Fibroblast of villous mesenchyme (primary cell): ENCODE data around the gene PAPOLA. TPM values are rescaled to one million over a fixed set of nuclear protein-coding genes. Genes with fewer than 3 reads are reported as not detected.
"Not testable (repeated sequence)": the region's sequence is repeated elsewhere in the genome, so short reads cannot be mapped to it uniquely, and the experiment has no call there.

ENCODE experiments used
- DNase-seq: peaks from one replicate; pipeline ENCODE4 v3.0.0-alpha.2; 2010; ENCODE audit warnings: low read depth
- H3K4me3 ChIP-seq: 2 replicates; pipeline ENCODE4 v1.5.1; 2011; ENCODE audit warnings: low read depth, mild to moderate bottlenecking, low read length
- CTCF ChIP-seq: IDR thresholded peaks from 2 replicates; pipeline ENCODE4 v1.5.1; 2012; ENCODE audit warnings: low read depth, mild to moderate bottlenecking, low read length; ENCODE audit not compliant: insufficient read depth
- total RNA-seq: library from RNA; depleted of rRNA; stranded (reverse); fragments of >200 nt; gene quantifications from 2 replicates; pipeline ENCODE4 v1.2.3, GENCODE V29; 2012

PAPOLA gene
- total RNA-seq, 1 donor = 148 TPM

DNA sequence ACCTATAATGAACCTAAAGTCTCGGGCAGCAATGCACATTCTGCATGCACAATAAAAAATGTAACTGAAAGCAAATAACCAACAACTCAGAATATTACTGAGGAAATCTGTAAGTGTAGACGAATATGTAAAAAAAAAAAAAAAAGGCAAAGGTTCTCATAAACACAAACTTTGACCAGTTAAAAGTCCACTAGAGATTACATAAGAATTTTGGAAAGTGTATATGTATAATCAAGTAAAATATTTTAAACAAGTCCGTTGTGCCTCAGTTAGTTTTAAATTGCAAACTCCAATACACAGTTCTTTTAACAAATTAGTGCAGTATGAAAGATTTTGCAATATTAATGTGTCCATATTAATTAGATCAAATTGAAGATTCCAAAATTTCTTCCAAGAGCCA, 35.3 kb upstream of the PAPOLA start:
- no peak for DNase-seq
- no peak overlapping the region for H3K4me3 ChIP-seq
- TF ChIP-seq CTCF = no peak

DNA sequence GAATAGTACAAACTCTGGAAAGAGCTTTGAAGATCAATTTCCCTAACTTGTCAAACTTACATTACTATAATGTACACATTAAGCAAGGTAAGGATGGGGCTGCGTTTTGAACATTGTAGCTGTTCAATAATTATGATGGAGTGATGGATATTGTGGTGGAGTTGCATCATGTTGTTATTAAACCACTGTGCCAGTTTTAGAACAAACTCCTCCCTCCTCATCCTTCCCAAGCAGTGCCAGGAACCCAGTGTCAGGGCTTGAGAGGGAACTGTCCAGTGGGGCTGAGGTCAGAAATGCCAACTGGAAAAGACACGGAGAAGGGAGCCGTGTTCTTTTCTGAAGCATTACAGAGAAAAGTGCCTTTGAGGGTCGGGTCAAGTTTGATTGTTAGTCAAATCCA, 31.9 kb upstream of the PAPOLA start:
- no peak overlapping the region for H3K4me3 ChIP-seq
- TF ChIP-seq CTCF = no peak
- DNase-seq = no peak

DNA sequence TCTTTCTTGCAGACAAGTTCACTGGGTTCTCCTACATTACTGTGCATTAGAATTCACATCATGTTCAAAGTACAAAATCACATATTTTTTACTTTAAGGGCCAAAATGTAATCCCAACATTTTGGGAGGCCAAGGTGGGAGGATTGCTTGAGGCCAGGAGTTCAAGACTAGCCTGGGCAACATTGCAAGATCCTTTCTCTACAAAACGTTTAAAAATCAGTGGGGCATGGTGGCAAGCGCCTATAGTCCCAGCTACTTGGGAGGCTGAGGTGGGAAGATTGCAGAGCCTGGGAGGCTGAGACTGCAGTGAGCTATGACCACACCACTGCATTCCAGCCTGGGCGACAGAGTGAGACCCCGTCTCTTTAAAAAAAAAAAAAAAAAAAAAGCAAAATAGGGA, 31.2 kb upstream of the PAPOLA start:
- DNase-seq, H3K4me3 ChIP-seq: not testable (repeated sequence)

- no peak for DNase-seq
- no peak for TF ChIP-seq CTCF
- no peak overlapping the region for H3K4me3 ChIP-seq
These were observed 24.1 kb upstream of the PAPOLA start for GRCh38 chr14:96478119-96478518.

- TF ChIP-seq CTCF = no peak
- no peak overlapping the region for H3K4me3 ChIP-seq
- DNase-seq = peak; percentile 50
These were observed 22.6 kb upstream of the PAPOLA start for GRCh38 chr14:96479435-96480146.

GRCh38 chr14:96481731-96482314, 20.4 kb upstream of the PAPOLA start:
- no peak for DNase-seq
- H3K4me3 ChIP-seq = no peak overlapping the region
- TF ChIP-seq CTCF = no peak

DNA sequence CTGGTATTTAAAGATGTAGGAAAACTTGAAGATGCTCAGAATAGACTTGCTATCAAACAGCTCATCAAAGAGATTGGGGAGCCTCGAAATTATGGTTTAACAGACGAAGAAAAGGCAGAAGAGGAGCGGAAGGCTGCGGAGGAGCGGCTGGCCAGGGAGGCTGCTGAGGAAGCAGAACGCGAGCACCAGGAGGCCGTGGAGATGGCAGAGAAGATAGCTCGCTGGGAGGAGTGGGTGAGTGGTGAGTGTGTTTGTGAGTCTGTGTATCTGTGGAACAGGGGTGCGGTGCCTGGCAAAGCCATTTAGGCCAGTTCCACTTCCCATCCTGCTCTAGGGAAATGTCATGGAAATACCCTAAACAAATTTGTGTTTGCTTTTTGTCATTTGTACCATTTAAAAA, 19.2 kb upstream of the PAPOLA start:
- no peak for DNase-seq
- no peak for TF ChIP-seq CTCF
- no peak overlapping the region for H3K4me3 ChIP-seq
